Osteoblast (primary cell): Measurements from ENCODE around the gene TXNL4A. TPM values are rescaled to one million over a fixed set of nuclear protein-coding genes. Genes with fewer than 3 reads are reported as not detected.
A peak's percentile ranks its signal among the peaks of the same experiment; 100 is the strongest.

Source experiments
- DNase-seq: peaks from one replicate; pipeline ENCODE4 v3.0.0; 2011; ENCODE audit warnings: low spot score, mixed read lengths; ENCODE audit not compliant: insufficient read length; ENCODE audit errors: missing footprints
- H2AFZ ChIP-seq: 2 replicates; pipeline ENCODE4 v1.6.0; 2011; ENCODE audit warnings: mild to moderate bottlenecking, low read length
- H3K27ac ChIP-seq: 2 replicates; pipeline ENCODE4 v1.5.1; 2011; ENCODE audit warnings: mild to moderate bottlenecking, low read depth, low read length, moderate library complexity
- H3K27me3 ChIP-seq: 2 replicates; pipeline ENCODE4 v1.6.0; 2012; ENCODE audit warnings: mild to moderate bottlenecking, control low read depth, inconsistent platforms, low read length, moderate library complexity; ENCODE audit not compliant: insufficient read depth
- H3K36me3 ChIP-seq: 2 replicates; pipeline ENCODE4 v1.5.1; 2011; ENCODE audit warnings: mild to moderate bottlenecking, low read length, control low read depth, moderate library complexity; ENCODE audit not compliant: insufficient read depth
- H3K4me1 ChIP-seq: 2 replicates; pipeline ENCODE4 v1.5.1; 2011; ENCODE audit warnings: mild to moderate bottlenecking, low read length, control low read depth, moderate library complexity; ENCODE audit not compliant: insufficient read depth
- H3K4me2 ChIP-seq: 2 replicates; pipeline ENCODE4 v1.6.0; 2011; ENCODE audit warnings: mild to moderate bottlenecking, low read length; ENCODE audit not compliant: insufficient read depth
- H3K4me3 ChIP-seq: fragments of 200-600 bp; sonication (generic); 3 replicates; pipeline ENCODE4 v1.5.1; 2012; ENCODE audit warnings: mild to moderate bottlenecking, low read length, inconsistent platforms; ENCODE audit not compliant: insufficient read depth
- H3K79me2 ChIP-seq: 2 replicates; pipeline ENCODE4 v1.6.0; 2012; ENCODE audit warnings: mild to moderate bottlenecking, low read length, control low read depth, inconsistent platforms; ENCODE audit not compliant: insufficient read depth
- H3K9me3 ChIP-seq: 2 replicates; pipeline ENCODE4 v1.5.1; 2011; ENCODE audit warnings: low read depth, low read length, control low read depth
- H4K20me1 ChIP-seq: 2 replicates; pipeline ENCODE4 v1.6.0; 2012; ENCODE audit warnings: mild to moderate bottlenecking, low read length, control low read depth; ENCODE audit not compliant: insufficient read depth
- CTCF ChIP-seq: IDR thresholded peaks from 2 replicates; pipeline ENCODE4 v1.5.1; 2011; ENCODE audit warnings: mild to moderate bottlenecking, low read depth, low read length, moderate library complexity; ENCODE audit errors: extremely low read depth
- total RNA-seq: library from RNA; depleted of rRNA; stranded (reverse); fragments of >200 nt; gene quantifications from 2 replicates; pipeline ENCODE4 v1.2.3, GENCODE V29; 2012

The TXNL4A gene
- total RNA-seq, 1 donor: 54.6 TPM

GRCh38 chr18:79988071-79988450 lies 302 bp downstream of the TXNL4A start:
- Histone ChIP-seq H3K79me2 (peaks cover 54% of the 10 kb centered on the region), H3K27ac (peak overlapping the region; percentile 96), H3K9me3 (no peaks in the 10 kb centered on the region), H2AFZ (peak overlapping the region; percentile 91), H3K27me3 (no peaks in the 10 kb centered on the region), H3K36me3 (peaks cover 27% of the 10 kb centered on the region), H3K4me1 (peaks cover 19% of the 10 kb centered on the region), H3K4me2 (peak overlapping the region; percentile 89), H4K20me1 (peaks cover 41% of the 10 kb centered on the region), H3K4me3 (peak overlapping the region; percentile 95)
- DNase-seq: peak; percentile 92
- peak; percentile 7 for TF ChIP-seq CTCF

GRCh38 chr18:79987566-79987965 lies 797 bp downstream of the TXNL4A start:
- H3K27ac ChIP-seq: peak overlapping the region; percentile 96
- DNase-seq: peak; percentile 57
- peaks cover 46% of the 10 kb centered on the region for H4K20me1 ChIP-seq
- no peak for TF ChIP-seq CTCF
- peaks cover 23% of the 10 kb centered on the region for H3K4me1 ChIP-seq
- H3K27me3 ChIP-seq: no peaks in the 10 kb centered on the region
- H3K4me2 ChIP-seq: peak overlapping the region; percentile 89
- peak overlapping the region; percentile 95 for H3K4me3 ChIP-seq
- H3K9me3 ChIP-seq: no peaks in the 10 kb centered on the region
- H3K79me2 ChIP-seq: peaks cover 59% of the 10 kb centered on the region
- H2AFZ ChIP-seq: no peak overlapping the region
- peaks cover 30% of the 10 kb centered on the region for H3K36me3 ChIP-seq

GRCh38 chr18:79986726-79987125 lies 1.6 kb downstream of the TXNL4A start:
- Histone ChIP-seq H4K20me1 (peaks cover 54% of the 10 kb centered on the region), H3K27ac (peak overlapping the region; percentile 30), H3K9me3 (no peaks in the 10 kb centered on the region), H3K4me1 (peaks cover 23% of the 10 kb centered on the region), H3K4me2 (peak overlapping the region; percentile 89), H3K4me3 (peak overlapping the region; percentile 95), H3K79me2 (peaks cover 67% of the 10 kb centered on the region), H2AFZ (no peak overlapping the region), H3K27me3 (no peaks in the 10 kb centered on the region), H3K36me3 (peaks cover 33% of the 10 kb centered on the region)
- DNase-seq: peak; percentile 82
- TF ChIP-seq CTCF: no peak

GRCh38 chr18:79985172-79985571 lies 3.2 kb downstream of the TXNL4A start:
- H4K20me1 ChIP-seq: peaks cover 70% of the 10 kb centered on the region
- H3K79me2 ChIP-seq: peaks cover 83% of the 10 kb centered on the region
- H3K9me3 ChIP-seq: no peaks in the 10 kb centered on the region
- H3K27ac ChIP-seq: no peak overlapping the region
- no peak overlapping the region for H3K4me3 ChIP-seq
- no peaks in the 10 kb centered on the region for H3K27me3 ChIP-seq
- no peak overlapping the region for H2AFZ ChIP-seq
- H3K4me1 ChIP-seq: peaks cover 23% of the 10 kb centered on the region
- no peak for DNase-seq
- H3K36me3 ChIP-seq: peaks cover 33% of the 10 kb centered on the region
- H3K4me2 ChIP-seq: no peak overlapping the region
- no peak for TF ChIP-seq CTCF
